A549 treated with Mapracorat at 1 μM for 4 hours (cell line): ENCODE data around the gene SRSF12. TPM values are rescaled to one million over a fixed set of nuclear protein-coding genes. Genes with fewer than 3 reads are reported as not detected.

Experiments used
- total RNA-seq: library from RNA; stranded (reverse); fragments of 200-300 nt; extraction: Qiagen RNA extraction; gene quantifications from 5 replicates; pipeline ENCODE4 v1.2.3, GENCODE V29; 2022

The SRSF12 gene
- 1.0 to 2.0 TPM (median 1.9 TPM) in 5 replicates for total RNA-seq

DNA sequence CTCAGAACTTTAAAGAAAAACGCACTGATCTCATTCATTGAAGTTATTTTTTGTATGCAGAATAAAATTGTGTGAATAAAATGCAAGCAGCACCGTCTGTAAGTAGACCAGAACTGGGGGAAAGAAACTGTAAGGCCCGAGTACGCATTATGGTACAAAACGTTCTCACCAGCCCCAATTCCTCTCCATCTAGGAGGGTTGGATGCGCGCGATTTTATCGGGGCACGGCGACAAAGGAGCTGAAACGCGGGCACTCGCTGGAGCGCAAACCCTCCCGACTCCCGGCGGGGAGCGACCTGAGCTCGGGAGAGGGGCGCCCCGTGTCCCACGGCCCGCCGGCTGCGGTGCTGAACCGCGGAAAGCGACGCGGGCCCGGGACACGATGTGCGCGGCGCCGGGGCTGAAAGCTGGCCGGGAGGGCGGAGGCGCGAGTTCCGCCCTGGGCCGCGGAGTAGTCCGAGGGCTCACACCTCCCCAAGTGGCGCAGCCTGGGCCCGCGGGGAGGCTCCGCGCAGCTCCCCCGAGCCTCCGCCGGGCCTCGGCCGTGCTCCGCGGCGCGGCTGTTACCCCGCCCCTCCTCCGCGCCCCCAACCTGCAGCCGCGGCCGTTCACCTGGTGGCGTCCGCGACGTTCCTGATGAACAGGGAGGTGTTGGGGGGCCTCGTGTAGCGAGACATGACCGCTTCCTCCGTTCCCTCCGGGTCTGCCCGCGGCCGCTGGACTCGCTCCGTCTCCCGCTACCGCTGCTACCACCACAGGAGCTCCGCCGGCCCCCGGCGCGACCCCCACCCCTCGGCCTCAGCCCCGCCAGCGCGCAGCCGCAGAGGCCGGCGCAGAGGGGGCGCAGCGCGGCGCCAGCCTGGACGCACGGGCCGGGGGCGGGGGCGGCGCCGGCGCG is at the start of gene SRSF12:
TSS of gene SRSF12 (minus strand) at position 861 of the 898 bp plus-strand sequence. CDS start at position 677, 184 bp downstream.

GRCh38 chr6:89145956-89146717 is 28.3 kb upstream of the SRSF12 start, which contains the start of gene PM20D2:
TSS of gene PM20D2 (plus strand) at chr6:89146055. CDS start at chr6:89146145, 90 bp downstream.

GRCh38 chr6:89080281-89081128 is 37.4 kb downstream of the SRSF12 start, which contains the start of gene PNRC1:
TSS of gene PNRC1 (plus strand) at chr6:89080751. CDS start at chr6:89080895, 144 bp downstream.

Other genes with a start within 250 kb of the SRSF12 start
- 7.0 to 9.5 TPM (median 8.1 TPM) in 5 replicates for gene RNGTT, start 154.5 kb downstream of the SRSF12 start, total RNA-seq
- 24.8 to 36.3 TPM (median 34.0 TPM) in 5 replicates for gene PNRC1, start 37.3 kb downstream of the SRSF12 start, total RNA-seq
- gene PM20D2, start 28.0 kb upstream of the SRSF12 start, total RNA-seq: 9.5 to 14.3 TPM (median 13.4 TPM) in 5 replicates
- gene GABRR1, start 99.3 kb upstream of the SRSF12 start, total RNA-seq: not detected in 5 replicates
- not detected in 5 replicates for gene GABRR2, start 197.2 kb upstream of the SRSF12 start, total RNA-seq
- 12.5 to 16.9 TPM (median 15.3 TPM) in 5 replicates for gene UBE2J1, start 234.7 kb upstream of the SRSF12 start, total RNA-seq